GM18519 (cell line): ENCODE results near the gene EMB.
"Not testable (repeated sequence)": the region's sequence is repeated elsewhere in the genome, so short reads cannot be mapped to it uniquely, and the experiment has no call there.

Experiments
- ATAC-seq: cut with Tn5 transposase; IDR thresholded peaks from one replicate; pipeline ENCODE4 v1.9.1; 2021; ENCODE audit warnings: mild to moderate bottlenecking, moderate library complexity; ENCODE audit not compliant: unreplicated experiment, low FRiP score

Gene EMB, protein sequence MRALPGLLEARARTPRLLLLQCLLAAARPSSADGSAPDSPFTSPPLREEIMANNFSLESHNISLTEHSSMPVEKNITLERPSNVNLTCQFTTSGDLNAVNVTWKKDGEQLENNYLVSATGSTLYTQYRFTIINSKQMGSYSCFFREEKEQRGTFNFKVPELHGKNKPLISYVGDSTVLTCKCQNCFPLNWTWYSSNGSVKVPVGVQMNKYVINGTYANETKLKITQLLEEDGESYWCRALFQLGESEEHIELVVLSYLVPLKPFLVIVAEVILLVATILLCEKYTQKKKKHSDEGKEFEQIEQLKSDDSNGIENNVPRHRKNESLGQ

GRCh38 chr5:50440651-50441492 lies at the start of gene EMB:
EMB (minus strand) TSS chr5:50441288; CDS start chr5:50441151, 137 bp downstream.
- peak; percentile 46 for ATAC-seq

GRCh38 chr5:50489491-50489890 lies 48.4 kb upstream of the EMB start:
- not testable (repeated sequence) for ATAC-seq

DNA sequence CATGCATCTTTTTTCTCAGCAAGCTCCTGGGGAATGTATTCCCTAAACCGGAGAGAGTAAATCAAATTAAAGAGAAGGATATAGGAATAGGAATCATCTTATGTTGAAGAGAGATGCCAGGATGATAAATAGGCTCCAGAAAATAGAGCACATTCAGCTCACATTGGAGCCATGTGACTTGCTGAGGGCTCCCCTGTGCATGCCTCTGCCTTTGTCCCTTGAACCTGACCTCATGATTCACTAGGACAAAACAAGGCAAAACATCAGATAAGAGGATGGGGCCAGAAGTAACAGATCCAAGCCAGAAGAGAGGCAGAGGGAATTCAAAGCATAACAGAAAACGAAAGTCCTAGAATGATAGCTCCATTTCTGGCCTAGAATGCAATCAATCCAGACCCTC lies 37.7 kb upstream of the EMB start:
- not testable (repeated sequence) for ATAC-seq

DNA sequence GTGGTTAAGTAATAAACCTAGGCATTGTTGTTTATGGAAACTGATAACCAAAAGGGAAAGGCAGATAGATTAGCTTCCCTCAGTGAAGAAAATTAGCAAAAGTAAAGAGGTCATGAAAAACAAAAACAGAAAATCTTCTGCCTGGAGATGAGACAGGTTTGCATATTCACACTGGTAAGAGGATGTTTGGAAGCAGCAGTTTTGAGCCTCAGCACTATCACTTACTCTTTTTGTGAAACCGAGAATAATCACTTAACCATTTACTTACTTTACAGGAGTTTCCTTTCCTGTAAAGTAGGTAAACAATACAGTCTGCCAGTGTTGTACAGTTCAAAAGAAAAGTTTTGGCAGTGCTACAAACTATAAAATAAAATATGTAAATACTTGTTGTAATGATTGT lies 35.5 kb upstream of the EMB start:
- peak; percentile 96 for ATAC-seq

DNA sequence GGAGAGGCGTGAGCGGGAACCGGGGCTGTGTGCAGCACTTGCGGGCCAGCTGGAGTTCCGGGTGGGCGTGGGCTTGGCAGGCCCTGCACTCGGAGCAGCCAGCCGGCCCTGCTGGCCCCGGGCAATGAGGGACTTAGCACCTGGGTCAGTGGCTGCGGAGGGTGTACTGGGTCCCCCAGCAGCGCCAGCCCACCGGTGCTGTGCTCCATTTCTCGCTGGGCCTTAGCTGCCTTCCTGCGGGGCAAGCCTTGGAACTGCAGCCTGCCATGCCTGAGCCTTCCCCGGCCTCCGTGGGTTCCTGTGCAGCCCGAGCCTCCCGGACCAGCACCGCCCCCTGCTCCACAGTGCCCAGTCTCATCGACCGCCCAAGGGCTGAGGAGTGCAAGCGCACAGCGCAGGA lies 23.9 kb upstream of the EMB start:
- not testable (repeated sequence) for ATAC-seq

- ATAC-seq = no peak
These were observed 22.6 kb upstream of the EMB start for GRCh38 chr5:50463726-50464125.

DNA sequence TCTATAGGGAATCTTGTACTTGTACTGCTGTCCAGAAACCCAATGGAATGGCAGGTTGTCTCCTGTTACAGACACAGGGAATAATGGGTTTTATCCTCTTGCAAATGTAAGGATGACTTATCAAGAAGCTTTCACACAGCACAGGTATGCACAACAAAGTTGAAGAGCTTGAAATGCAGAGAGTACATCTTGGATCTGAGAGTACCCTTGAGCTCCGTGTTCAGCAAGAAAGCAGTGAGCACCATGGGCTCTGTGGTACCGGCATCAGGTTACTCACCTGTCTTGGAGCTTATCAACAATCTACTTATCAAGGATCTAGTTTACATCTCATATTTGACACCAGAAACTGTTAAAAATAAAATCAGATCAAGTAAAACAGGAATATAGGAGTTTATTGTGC lies 22.0 kb upstream of the EMB start:
- ATAC-seq = no peak

DNA sequence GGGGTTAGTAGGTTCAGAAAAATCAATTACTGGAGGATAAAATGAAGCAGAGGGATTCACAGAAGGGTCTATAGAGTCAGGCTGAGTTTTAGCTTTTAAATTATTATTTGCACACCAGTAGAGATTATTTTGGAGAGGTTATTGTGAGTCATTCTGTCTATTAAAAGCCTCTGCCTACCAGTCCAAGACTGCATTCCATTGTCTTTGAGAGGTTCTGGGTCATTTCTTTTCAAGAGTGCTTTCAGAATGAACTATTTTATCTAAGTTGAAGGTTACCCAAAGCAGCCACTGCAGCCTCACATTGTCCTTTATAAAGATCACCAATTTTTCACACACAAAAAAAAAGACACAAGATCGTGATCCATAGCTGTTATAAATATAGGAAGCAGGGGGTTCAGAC lies 21.5 kb upstream of the EMB start:
- ATAC-seq = not testable (repeated sequence)

GRCh38 chr5:50458372-50458771 lies 17.3 kb upstream of the EMB start:
- not testable (repeated sequence) for ATAC-seq

- not testable (repeated sequence) for ATAC-seq
These were observed 8.2 kb upstream of the EMB start for GRCh38 chr5:50449241-50449640.

GRCh38 chr5:50447941-50448340 lies 6.9 kb upstream of the EMB start:
- ATAC-seq = no peak

- no peak for ATAC-seq
These were observed 6.1 kb upstream of the EMB start for GRCh38 chr5:50447228-50447627.

- ATAC-seq = peak; percentile 76
These were observed 4.3 kb upstream of the EMB start for GRCh38 chr5:50445296-50445949.

DNA sequence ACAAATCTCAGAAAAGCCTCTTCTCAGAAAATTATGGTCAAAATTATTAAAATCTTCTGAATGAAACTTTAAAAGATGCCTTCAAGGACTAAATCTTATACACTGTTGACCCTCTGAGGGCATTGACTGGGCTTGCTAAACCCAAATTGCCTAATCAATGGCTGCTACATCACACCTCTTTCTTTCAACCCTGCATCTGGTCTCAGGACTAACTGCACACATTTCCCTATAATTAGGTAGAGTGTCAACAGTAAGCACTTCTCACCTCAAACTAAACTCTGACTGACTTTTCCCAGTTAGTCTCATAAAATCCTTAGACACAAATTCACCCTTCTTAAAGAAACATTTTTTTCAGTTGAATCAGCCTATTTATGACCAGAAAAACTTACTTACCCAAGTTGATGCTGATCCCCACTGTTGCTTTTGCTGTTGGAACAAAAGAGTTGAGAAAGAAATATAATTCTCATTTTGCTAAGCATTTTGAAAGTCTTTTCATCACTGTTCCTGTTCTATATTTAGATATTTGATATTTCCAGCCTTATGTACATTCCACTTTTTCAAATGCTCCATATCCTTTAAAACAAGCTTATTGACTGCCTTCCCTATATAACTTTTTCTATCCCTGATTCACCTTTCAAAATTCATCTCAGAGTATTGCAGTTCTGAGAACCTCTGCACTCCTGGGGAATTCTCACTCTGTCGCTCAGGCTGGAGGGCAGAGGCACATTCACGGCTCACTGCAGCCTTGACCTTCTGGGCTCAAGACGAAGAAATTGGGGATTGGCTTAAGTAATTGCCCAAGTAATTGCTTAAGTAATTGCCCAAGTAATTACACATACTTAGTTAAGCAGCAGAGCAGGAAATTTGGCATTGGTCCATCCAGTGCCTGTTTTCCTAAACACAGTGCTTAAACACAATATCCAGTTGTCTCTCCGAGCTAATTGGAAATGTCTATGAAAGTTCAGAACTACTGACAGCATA lies 1.8 kb upstream of the EMB start:
- ATAC-seq = not testable (repeated sequence)

DNA sequence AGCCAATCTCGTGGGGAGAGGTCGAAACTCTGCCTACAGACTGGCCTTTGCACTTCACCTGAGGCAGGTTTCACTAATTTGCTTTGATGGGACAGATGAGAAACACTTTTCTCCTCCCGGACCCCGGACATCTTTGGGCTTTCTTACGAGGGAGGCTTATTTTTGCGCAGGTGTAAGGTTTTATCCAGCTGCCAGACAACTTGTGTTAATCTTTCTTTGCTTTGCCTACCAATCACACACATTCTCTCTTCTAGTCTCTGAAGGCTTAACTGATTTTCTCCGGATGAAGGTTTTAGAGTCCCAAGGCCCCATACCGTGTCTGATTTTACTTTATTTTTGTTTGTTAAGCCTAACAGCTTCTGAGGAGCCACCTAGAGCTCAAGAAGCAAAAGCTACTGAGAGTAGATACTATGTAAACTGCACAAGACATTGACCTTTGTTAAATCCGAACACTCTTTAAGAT lies 436 bp upstream of the EMB start:
- no peak for ATAC-seq

- ATAC-seq = no peak
These were observed 1.9 kb downstream of the EMB start for GRCh38 chr5:50439221-50439620.

DNA sequence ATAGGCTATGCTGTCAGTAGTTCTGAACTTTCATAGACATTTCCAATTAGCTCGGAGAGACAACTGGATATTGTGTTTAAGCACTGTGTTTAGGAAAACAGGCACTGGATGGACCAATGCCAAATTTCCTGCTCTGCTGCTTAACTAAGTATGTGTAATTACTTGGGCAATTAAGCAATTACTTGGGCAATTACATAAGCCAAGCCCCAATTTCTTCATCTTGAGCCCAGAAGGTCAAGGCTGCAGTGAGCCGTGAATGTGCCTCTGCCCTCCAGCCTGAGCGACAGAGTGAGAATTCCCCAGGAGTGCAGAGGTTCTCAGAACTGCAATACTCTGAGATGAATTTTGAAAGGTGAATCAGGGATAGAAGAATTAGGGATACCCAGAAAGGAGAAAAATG lies 3.0 kb downstream of the EMB start:
- not testable (repeated sequence) for ATAC-seq

DNA sequence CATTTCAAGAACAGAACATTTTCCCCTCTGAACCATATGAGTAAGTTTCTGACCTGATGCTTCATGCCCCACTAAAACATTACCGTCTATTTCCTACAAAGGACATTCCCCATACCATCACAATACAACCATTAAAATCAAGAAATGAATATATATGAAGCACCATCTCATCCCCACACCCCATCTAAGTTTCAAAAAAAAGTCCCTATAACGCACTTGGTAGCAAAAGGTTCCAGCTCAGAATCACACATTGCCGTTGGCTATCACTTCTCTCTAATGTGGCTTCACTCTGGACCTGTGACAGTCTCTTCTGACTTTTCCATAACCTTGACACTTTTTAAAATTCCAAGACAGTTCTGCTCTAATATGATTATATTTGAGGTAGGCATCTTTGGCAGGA lies 5.9 kb downstream of the EMB start:
- no peak for ATAC-seq

DNA sequence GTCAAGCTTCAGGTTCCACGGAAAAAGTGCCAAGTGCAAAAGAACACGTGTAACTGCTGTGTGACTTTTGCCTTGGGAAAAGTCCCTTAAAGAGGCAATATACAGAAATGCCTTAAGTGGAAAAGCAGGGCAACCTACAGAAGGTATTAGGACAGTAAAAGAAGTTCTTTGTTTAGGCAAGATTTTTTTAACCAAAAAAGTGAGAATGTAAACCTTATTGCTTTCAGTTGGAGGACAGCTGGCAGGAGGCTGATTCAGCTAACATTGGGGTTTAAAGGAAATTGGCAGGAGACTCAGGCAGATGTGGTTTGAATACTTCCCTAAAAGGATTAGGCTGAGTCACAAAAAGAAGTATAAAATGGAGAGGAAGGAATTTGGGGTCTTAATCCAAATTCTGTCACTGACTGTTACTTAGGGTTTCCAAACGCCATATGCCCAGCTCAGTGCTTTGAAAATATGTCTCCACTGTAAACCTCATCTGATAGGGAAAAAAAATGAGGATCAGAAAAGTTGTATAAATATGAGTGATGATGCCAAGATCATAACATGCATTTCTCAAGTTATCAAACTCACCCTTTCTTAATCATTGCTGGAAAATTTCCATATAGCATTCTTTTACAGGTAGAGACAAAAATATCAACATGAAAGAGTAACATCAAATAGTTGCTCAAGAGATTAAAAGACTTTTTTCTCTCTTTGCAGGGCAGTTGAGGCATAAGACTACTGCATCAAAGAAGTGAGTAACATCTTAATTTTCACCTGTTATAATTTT lies 9.8 kb downstream of the EMB start:
- ATAC-seq = not testable (repeated sequence)
